Heart left ventricle (tissue), 16 donors: Measurements from ENCODE around the gene CD81. TPM values are rescaled to one million over a fixed set of nuclear protein-coding genes. Genes with fewer than 3 reads are reported as not detected.

Source experiments
- ATAC-seq, 4 donors: fragments of 200-7000 bp; cut with Tn5 transposase; one replicate each; pipeline ENCODE4 v1.9.1; 2020 to 2022; ENCODE audit warnings: moderate library complexity in 4 of 4, mild to moderate bottlenecking in 3 of 4, moderate number of reproducible peaks in 1 of 4
- DNase-seq, 5 donors: peaks; one replicate each; pipeline ENCODE4 v3.0.0-alpha.2; 2020
- H3K27ac ChIP-seq, 12 donors: fragments of 200-600 bp; sonication (generic) in 4 of 12; one replicate each; pipeline versions ENCODE4 v1.5.0 to v1.8.0; 2016 to 2022; ENCODE audit warnings: mild to moderate bottlenecking in 2 of 12
- H3K27me3 ChIP-seq, 9 donors: fragments of 200-600 bp; sonication (generic) in 2 of 9; one replicate each; pipeline versions ENCODE4 v1.5.1 to v1.8.0; 2016 to 2022; ENCODE audit warnings: mild to moderate bottlenecking in 3 of 9
- H3K36me3 ChIP-seq, 9 donors: fragments of 200-600 bp; sonication (generic) in 2 of 9; one replicate each; pipeline versions ENCODE4 v1.5.0 to v1.8.0; 2018 to 2022; ENCODE audit warnings: mild to moderate bottlenecking in 2 of 9
- H3K4me1 ChIP-seq, 12 donors: fragments of 200-600 bp; sonication (generic) in 4 of 12; one replicate each; pipeline versions ENCODE4 v1.5.0 to v1.8.0; 2016 to 2022; ENCODE audit warnings: mild to moderate bottlenecking in 3 of 12
- H3K4me3 ChIP-seq, 12 donors: fragments of 200-600 bp; sonication (generic) in 4 of 12; one replicate each; pipeline versions ENCODE4 v1.5.0 to v1.8.0; 2017 to 2022; ENCODE audit warnings: mild to moderate bottlenecking in 9 of 12, moderate library complexity in 4 of 12
- H3K9me3 ChIP-seq, 12 donors: fragments of 200-600 bp; sonication (generic) in 4 of 12; one replicate each; pipeline versions ENCODE4 v1.5.0 to v1.8.0; 2016 to 2022; ENCODE audit warnings: mild to moderate bottlenecking in 1 of 12
- POLR2A ChIP-seq, 2 donors: fragments of 450-650 bp; IDR thresholded peaks; one replicate each; pipeline ENCODE4 v1.6.1; 2017; ENCODE audit warnings: antibody characterized with exemption in 2 of 2, mild to moderate bottlenecking in 2 of 2, moderate library complexity in 2 of 2
- WGBS, 4 donors: extraction: QIAGEN DNeasy Blood & Tissue Kit in 2 of 4; methylation state at CpG; one replicate each; pipeline versions ENCODE4 v1.1.5 to v1.1.7; 2013 to 2018; 5-methylcytosine and 5-hydroxymethylcytosine counted together
- intact Hi-C, 10 donors: fragments of 100-400 bp; cut with DNase I; formaldehyde crosslinking; loops; one replicate each; pipeline versions ENCODE4 v1.11.1 to v1.14.2; 2022
- polyA plus RNA-seq, 2 donors: library from polyadenylated mRNA; stranded (reverse); fragments of 200-250 nt; gene quantifications; one replicate each; pipeline ENCODE4 v1.2.3, GENCODE V29; 2013
- total RNA-seq, 9 donors: library from RNA; depleted of rRNA in 2 of 9; stranded (reverse); fragments of >200 nt in 2 of 9; fragmentation: NEBNext Ultra II Directional in 3 of 9; extraction: Animal tissue kit (Norgen Biotek cat#: 25700) in 3 of 9; gene quantifications; one replicate each; pipeline versions ENCODE4 v1.1.0 to v1.2.4, GENCODE V29; 2016 to 2023
- TF ChIP-seq, protein P1 (sequence below), 12 donors: fragments of 200-600 bp; sonication (generic) in 4 of 12; IDR thresholded peaks; one replicate each; pipeline versions ENCODE4 v1.5.0 to v1.8.0; 2018 to 2022; ENCODE audit warnings: antibody characterized with exemption in 12 of 12, mild to moderate bottlenecking in 5 of 12
- donor health status: ischemic (EF 13 %, LVEDD 7.1; RV severe dilation, severe dysfunction).
- donor health status: healthy with polysubstance abuse.
- donor health status: DM: no; HTN: yes; CAD: no.
- donor health status: DM: no; HTN: no; CAD: no.
- donor health status: ischemic (EF 25% LVEDD 6.9; RV normal size, moderate dysfunction).
- donor health status: ischemic (EF 25% LVEDD 5.7; RV mildly dilated, moderate dysfunction).
- donor health status: healthy.
- donor health status: DM: yes; HTN: yes; CAD: no.
- donor health status: ischemic (EF 35%, LVEDD 5.7; RV mildly dilated, moderate dysfunction).
- donor health status: nonischemic (EF 11% LVEDD 7.7; RV severe dilation, severe dysfunction).
- donor health status: DM: yes; HTN: yes; CAD: no.
- donor health status: PGD.
- donor health status: ischemic (EF 29% LVEDD 5.4; RV normal size, mild dysfunction).
- donor health status: nonischemic (EF 23%, LVEDD 6.1; RV moderate dilation, normal function).

Gene CD81
- total and polyA plus RNA-seq, 11 donors = 277 to 994 (median 518) TPM

GRCh38 chr11:2391181-2391975 is 14.3 kb downstream of the CD81 start:
- Histone ChIP-seq H3K36me3 (peaks cover 0 to 86% (median 54%) of the 10 kb centered on the region in 9 donors), H3K27me3 (no peaks in the 10 kb centered on the region), H3K27ac (peak overlapping the region in 7 of 12 donors; percentile 19 to 90 (median 61)), H3K9me3 (no peaks in the 10 kb centered on the region), H3K4me1 (peaks cover 26 to 71% (median 52%) of the 10 kb centered on the region in 12 donors), H3K4me3 (no peak overlapping the region)
- no peak for DNase-seq
- no peak for ATAC-seq
- 84 to 90% (median 87%) methylated on average over 19 to 20 of the region's 20 CpGs for WGBS, 4 donors
- TF ChIP-seq, protein P1, sequence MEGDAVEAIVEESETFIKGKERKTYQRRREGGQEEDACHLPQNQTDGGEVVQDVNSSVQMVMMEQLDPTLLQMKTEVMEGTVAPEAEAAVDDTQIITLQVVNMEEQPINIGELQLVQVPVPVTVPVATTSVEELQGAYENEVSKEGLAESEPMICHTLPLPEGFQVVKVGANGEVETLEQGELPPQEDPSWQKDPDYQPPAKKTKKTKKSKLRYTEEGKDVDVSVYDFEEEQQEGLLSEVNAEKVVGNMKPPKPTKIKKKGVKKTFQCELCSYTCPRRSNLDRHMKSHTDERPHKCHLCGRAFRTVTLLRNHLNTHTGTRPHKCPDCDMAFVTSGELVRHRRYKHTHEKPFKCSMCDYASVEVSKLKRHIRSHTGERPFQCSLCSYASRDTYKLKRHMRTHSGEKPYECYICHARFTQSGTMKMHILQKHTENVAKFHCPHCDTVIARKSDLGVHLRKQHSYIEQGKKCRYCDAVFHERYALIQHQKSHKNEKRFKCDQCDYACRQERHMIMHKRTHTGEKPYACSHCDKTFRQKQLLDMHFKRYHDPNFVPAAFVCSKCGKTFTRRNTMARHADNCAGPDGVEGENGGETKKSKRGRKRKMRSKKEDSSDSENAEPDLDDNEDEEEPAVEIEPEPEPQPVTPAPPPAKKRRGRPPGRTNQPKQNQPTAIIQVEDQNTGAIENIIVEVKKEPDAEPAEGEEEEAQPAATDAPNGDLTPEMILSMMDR (IDR thresholded peaks at IDR 0.05) = no peak
- TF ChIP-seq POLR2A (IDR thresholded peaks at IDR 0.05) = no peak
- intact Hi-C loops = no loop called here

GRCh38 chr11:2392241-2392959 is 15.3 kb downstream of the CD81 start:
- 84 to 90% (median 85%) methylated on average over 11 to 26 of the region's 26 CpGs for WGBS, 4 donors
- ATAC-seq (no peak), DNase-seq (no peak)
- intact Hi-C loops = no loop called here
- H3K9me3 ChIP-seq = no peaks in the 10 kb centered on the region
- peak overlapping the region in 4 of 12 donors; percentile 5 to 90 (median 64) for H3K27ac ChIP-seq
- TF ChIP-seq, protein P1 (IDR thresholded peaks at IDR 0.05) = no peak
- no peak for TF ChIP-seq POLR2A (IDR thresholded peaks at IDR 0.05)
- peaks cover 21 to 60% (median 42%) of the 10 kb centered on the region in 12 donors for H3K4me1 ChIP-seq
- H3K27me3 ChIP-seq = no peaks in the 10 kb centered on the region
- no peak overlapping the region for H3K4me3 ChIP-seq
- peaks cover 3 to 92% (median 64%) of the 10 kb centered on the region in 9 donors for H3K36me3 ChIP-seq

- ATAC-seq = no peak
- peaks cover 3 to 97% (median 73%) of the 10 kb centered on the region in 9 donors for H3K36me3 ChIP-seq
- no peak for TF ChIP-seq POLR2A (IDR thresholded peaks at IDR 0.05)
- TF ChIP-seq, protein P1 (IDR thresholded peaks at IDR 0.05) = no peak
- no peak overlapping the region for H3K4me3 ChIP-seq
- WGBS, 4 donors = 84 to 93% (median 88%) methylated on average over 18 to 27 of the region's 27 CpGs
- H3K4me1 ChIP-seq = peaks cover 20 to 52% (median 33%) of the 10 kb centered on the region in 12 donors
- intact Hi-C loops = no loop called here
- H3K27ac ChIP-seq = peak overlapping the region in 1 of 12 donors; percentile 90
- DNase-seq = no peak
- H3K9me3 ChIP-seq = no peaks in the 10 kb centered on the region
- H3K27me3 ChIP-seq = no peaks in the 10 kb centered on the region
Measured at GRCh38 chr11:2393111-2393868, 16.2 kb downstream of the CD81 start.
